Body of pancreas (tissue), 4 donors: Measurements from ENCODE around the gene DUS1L. TPM values are rescaled to one million over a fixed set of nuclear protein-coding genes. Genes with fewer than 3 reads are reported as not detected.

Experiments
- ATAC-seq: fragments of 150-250 bp; one replicate; pipeline ENCODE4 v1.9.1; 2016
- DNase-seq, 4 donors: peaks; one replicate each; pipeline ENCODE4 v3.0.0-alpha.2; 2019
- H3K27ac ChIP-seq, 4 donors: fragments of 200-600 bp; sonication (generic); 1 replicate in 3 of 4; 2 replicates in 1 of 4; pipeline versions ENCODE4 v1.5.1 to v1.6.1; 2016 to 2019; ENCODE audit warnings: mild to moderate bottlenecking in 1 of 4, mixed read lengths in 1 of 4, moderate library complexity in 1 of 4
- H3K27me3 ChIP-seq, 2 donors: fragments of 200-600 bp; sonication (generic); one replicate each; pipeline ENCODE4 v1.6.0; 2016; ENCODE audit warnings: mild to moderate bottlenecking in 1 of 2
- H3K36me3 ChIP-seq, 2 donors: fragments of 200-600 bp; sonication (generic); replicated peaks in 1 of 2; 2 replicates each; pipeline ENCODE4 v1.5.1; 2016; ENCODE audit warnings: low read depth in 2 of 2; ENCODE audit not compliant: insufficient read depth in 1 of 2
- H3K4me1 ChIP-seq: fragments of 200-600 bp; sonication (generic); one replicate; pipeline ENCODE4 v1.6.0; 2016
- H3K4me3 ChIP-seq, 2 donors: fragments of 200-600 bp; sonication (generic); 1 replicate in 1 of 2; 2 replicates in 1 of 2; pipeline ENCODE4 v1.5.1; 2016 to 2019
- H3K9me3 ChIP-seq, 3 donors: fragments of 200-600 bp; sonication (generic); 1 replicate in 2 of 3; 2 replicates in 1 of 3; pipeline ENCODE4 v1.5.1; 2016
- POLR2A ChIP-seq, 3 donors: fragments of 450-650 bp; IDR thresholded peaks; one replicate each; pipeline ENCODE4 v1.6.1; 2016; ENCODE audit warnings: antibody characterized with exemption in 3 of 3, mild to moderate bottlenecking in 2 of 3
- WGBS, 2 donors: methylation state at CpG; one replicate each; pipeline ENCODE4 v1.1.5; 2017; 5-methylcytosine and 5-hydroxymethylcytosine counted together
- intact Hi-C: fragments of 100-400 bp; cut with DNase I; formaldehyde crosslinking; loops from one replicate; pipeline ENCODE4 v1.15.1; 2023
- total RNA-seq, 2 donors: library from RNA; depleted of rRNA; stranded (reverse); fragments of >200 nt; gene quantifications; one replicate each; pipeline ENCODE4 v1.1.0, GENCODE V29; 2016
- TF ChIP-seq, protein P1 (sequence below), 7 experiments: fragments of 450-650 bp in 4 of 7; fragments of 200-600 bp in 3 of 7; sonication (generic) in 3 of 7; IDR thresholded peaks; one replicate each; pipeline ENCODE4 v1.5.1; 2016 to 2019; ENCODE audit warnings: antibody characterized with exemption in 7 of 7

DUS1L gene
- total RNA-seq, 2 donors from 2014 or later = 76.0 to 128 TPM

DNA sequence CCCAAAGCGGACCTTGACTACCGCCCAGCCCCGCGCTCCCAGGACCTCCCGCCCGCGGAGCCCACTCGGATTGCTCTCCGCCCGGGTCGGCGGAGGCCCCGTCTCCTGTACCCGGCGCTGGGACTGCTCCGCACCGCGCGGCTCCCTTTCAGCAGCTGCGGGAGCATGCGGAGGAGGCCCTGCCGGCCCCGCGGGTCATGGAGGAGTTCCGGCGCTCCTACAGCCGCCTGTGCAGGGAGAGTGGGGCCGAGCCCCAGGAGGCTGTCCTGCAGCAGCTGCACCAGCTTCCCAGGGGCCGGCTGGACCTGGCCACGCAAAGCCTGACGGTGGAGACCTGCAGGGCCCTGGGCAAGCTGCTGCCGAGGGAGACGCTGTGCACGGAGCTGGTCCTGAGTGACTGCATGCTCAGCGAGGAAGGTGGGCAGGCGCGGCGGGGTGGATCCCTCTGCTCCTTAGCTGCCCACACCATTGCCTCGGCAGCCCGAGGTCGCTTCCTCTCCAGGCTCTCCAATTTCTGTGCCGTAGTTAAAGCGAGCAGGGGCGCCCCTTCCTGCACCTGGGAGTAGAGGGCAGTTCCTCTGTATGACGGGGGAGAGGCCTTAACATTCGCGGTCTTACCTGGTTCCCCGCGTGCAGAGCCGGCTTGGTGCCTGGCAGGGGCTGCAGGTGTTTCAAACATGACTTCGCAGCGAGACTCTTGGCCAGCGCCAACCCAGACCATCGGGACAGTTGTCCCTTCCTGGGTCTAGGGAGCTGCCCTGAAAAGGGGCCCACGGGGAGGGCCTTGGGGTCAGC is 42.0 kb downstream of the DUS1L start:
- peak in 3 of 4 donors; percentile 41 to 43 (median 42) for DNase-seq
- TF ChIP-seq, protein P1, sequence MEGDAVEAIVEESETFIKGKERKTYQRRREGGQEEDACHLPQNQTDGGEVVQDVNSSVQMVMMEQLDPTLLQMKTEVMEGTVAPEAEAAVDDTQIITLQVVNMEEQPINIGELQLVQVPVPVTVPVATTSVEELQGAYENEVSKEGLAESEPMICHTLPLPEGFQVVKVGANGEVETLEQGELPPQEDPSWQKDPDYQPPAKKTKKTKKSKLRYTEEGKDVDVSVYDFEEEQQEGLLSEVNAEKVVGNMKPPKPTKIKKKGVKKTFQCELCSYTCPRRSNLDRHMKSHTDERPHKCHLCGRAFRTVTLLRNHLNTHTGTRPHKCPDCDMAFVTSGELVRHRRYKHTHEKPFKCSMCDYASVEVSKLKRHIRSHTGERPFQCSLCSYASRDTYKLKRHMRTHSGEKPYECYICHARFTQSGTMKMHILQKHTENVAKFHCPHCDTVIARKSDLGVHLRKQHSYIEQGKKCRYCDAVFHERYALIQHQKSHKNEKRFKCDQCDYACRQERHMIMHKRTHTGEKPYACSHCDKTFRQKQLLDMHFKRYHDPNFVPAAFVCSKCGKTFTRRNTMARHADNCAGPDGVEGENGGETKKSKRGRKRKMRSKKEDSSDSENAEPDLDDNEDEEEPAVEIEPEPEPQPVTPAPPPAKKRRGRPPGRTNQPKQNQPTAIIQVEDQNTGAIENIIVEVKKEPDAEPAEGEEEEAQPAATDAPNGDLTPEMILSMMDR (IDR thresholded peaks at IDR 0.05) = no peak
- peak in 1 of 3 donors; percentile 31 for TF ChIP-seq POLR2A (IDR thresholded peaks at IDR 0.05)
- intact Hi-C loops = no loop called here
- Histone ChIP-seq H3K27ac (peak overlapping the region in 2 of 4 donors; percentile 24 to 42), H3K9me3 (no peaks in the 10 kb centered on the region), H3K36me3 (no peaks in the 10 kb centered on the region), H3K27me3 (no peaks in the 10 kb centered on the region), H3K4me3 (peak overlapping the region; percentile 78 to 83), H3K4me1 (peaks cover 46% of the 10 kb centered on the region)
- WGBS, 2 donors = 2% methylated on average over 55 of the region's 55 CpGs; no CpG with 5 or more reads in 1 of the 2 donors
- ATAC-seq = peak; percentile 2

GRCh38 chr17:82022981-82023446 is 42.6 kb downstream of the DUS1L start, which contains the start of gene LRRC45:
TSS of gene LRRC45 (plus strand) at chr17:82023305. CDS start at chr17:82023644, 339 bp downstream.
- H3K27me3 ChIP-seq = no peaks in the 10 kb centered on the region
- peak; percentile 100 for DNase-seq
- peak; percentile 95 for ATAC-seq
- no peaks in the 10 kb centered on the region for H3K36me3 ChIP-seq
- H3K4me1 ChIP-seq = peaks cover 52% of the 10 kb centered on the region
- WGBS, 2 donors = 0% methylated on average over 41 of the region's 42 CpGs; no CpG with 5 or more reads in 1 of the 2 donors
- intact Hi-C loops = no loop called here
- no peak for TF ChIP-seq POLR2A (IDR thresholded peaks at IDR 0.05)
- H3K4me3 ChIP-seq = peak within 1 kb of the TSS; percentile 89 to 93
- H3K27ac ChIP-seq = peak within 1 kb of the TSS in 3 of 4 donors; percentile 43 to 81 (median 77)
- no peaks in the 10 kb centered on the region for H3K9me3 ChIP-seq

DNA sequence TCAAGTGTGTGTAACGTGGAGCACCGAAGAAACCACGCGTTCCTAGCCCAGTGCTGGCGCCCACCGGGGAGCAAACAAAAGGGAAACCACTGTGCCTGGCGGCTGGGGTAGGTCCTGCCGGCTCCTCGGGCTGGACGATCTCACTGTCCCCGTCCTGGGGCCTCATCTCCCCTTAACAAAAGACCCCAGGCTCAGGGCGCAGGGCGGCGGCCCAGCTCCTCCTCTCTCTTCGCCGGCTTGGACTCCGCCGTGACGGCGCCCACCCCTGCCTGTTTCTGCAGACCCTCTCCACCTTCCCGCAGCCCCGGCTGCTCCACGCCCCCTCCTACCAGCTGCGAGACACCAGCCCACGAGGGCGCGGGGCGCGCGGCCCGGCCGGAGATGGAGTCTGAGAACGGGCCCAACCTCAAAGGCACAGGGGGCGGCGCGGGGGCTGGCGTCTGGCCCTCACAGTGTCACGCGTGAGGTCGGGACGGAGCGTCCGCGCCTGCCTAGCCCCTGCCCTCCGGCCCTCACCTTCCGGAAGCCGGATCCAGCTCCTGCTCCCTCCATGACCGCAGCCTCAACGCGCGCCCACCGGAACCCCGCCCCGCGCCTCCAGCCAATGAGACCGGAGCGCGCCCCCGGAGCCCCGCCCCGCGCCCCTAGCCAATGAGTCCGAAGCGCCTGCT is 43.2 kb downstream of the DUS1L start, which contains the start of gene CENPX:
TSS of gene CENPX (minus strand) at position 569 of the 671 bp plus-strand sequence. CDS start at position 552, 17 bp downstream.
- DNase-seq = no peak
- H3K27me3 ChIP-seq = no peaks in the 10 kb centered on the region
- peak within 1 kb of the TSS; percentile 89 to 93 for H3K4me3 ChIP-seq
- intact Hi-C loops = no loop called here
- WGBS, 2 donors = 0% methylated on average over 9 to 51 of the region's 64 CpGs
- H3K36me3 ChIP-seq = no peaks in the 10 kb centered on the region
- peak within 1 kb of the TSS in 3 of 4 donors; percentile 43 to 81 (median 77) for H3K27ac ChIP-seq
- peak; percentile 53 to 79 (median 78) for TF ChIP-seq POLR2A (IDR thresholded peaks at IDR 0.05)
- TF ChIP-seq, protein P1 (IDR thresholded peaks at IDR 0.05) = peak in 1 of 7 experiments; percentile 11
- ATAC-seq = no peak
- H3K9me3 ChIP-seq = no peaks in the 10 kb centered on the region
- H3K4me1 ChIP-seq = peaks cover 58% of the 10 kb centered on the region

DNA sequence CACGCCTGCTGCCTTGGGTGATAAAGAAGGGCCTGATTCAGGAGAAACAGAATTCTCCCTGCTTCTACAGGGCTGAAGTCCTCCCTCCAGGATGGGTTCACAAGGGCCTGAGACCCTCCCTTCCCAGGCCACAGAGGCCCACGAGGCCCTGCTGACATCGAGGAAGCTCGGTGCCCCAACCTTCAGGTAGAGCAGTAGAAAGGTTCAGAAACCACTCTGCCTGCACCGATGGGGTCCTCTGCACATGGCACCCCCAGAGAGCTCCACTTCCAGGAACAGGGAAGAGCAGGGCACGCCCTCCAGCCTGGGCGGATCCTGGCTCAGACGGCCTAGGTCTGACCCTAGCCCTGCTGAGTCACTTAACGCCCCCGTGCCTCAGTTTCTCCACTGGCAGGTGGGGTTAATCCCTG is 43.7 kb downstream of the DUS1L start:
- H3K27ac ChIP-seq = peak overlapping the region in 1 of 4 donors; percentile 43
- DNase-seq (no peak), ATAC-seq (no peak)
- intact Hi-C loops = no loop called here
- no peaks in the 10 kb centered on the region for H3K27me3 ChIP-seq
- no peaks in the 10 kb centered on the region for H3K9me3 ChIP-seq
- H3K4me1 ChIP-seq = peaks cover 59% of the 10 kb centered on the region
- TF ChIP-seq POLR2A (IDR thresholded peaks at IDR 0.05) = no peak
- TF ChIP-seq, protein P1 (IDR thresholded peaks at IDR 0.05) = no peak
- no peaks in the 10 kb centered on the region for H3K36me3 ChIP-seq
- peak overlapping the region; percentile 89 to 93 for H3K4me3 ChIP-seq
- WGBS, 2 donors = 2 to 6% methylated on average over 10 of the region's 10 CpGs
